KOPT-K1 (cell line): ENCODE results near the gene APOL3.
"Not testable (repeated sequence)": the region's sequence is repeated elsewhere in the genome, so short reads cannot be mapped to it uniquely, and the experiment has no call there.

ENCODE experiments used
- H3K27ac ChIP-seq: fragments of 200-600 bp; sonication (generic); 2 replicates; pipeline ENCODE4 v1.5.1; 2016; ENCODE audit warnings: antibody characterized with exemption, mild to moderate bottlenecking, low read depth, low read length; ENCODE audit not compliant: poor library complexity, severe bottlenecking
- H3K36me3 ChIP-seq: fragments of 200-600 bp; sonication (generic); 2 replicates; pipeline ENCODE4 v1.5.1; 2017; ENCODE audit warnings: antibody characterized with exemption, mild to moderate bottlenecking, low read length, moderate library complexity; ENCODE audit not compliant: insufficient read depth
- H3K9me3 ChIP-seq: fragments of 200-600 bp; sonication (generic); 2 replicates; pipeline ENCODE4 v1.5.1; 2017; ENCODE audit warnings: antibody characterized with exemption, low read length, mild to moderate bottlenecking; ENCODE audit not compliant: insufficient read depth, poor library complexity, severe bottlenecking

APOL3 gene

GRCh38 chr22:36197514-36198146, 37.1 kb upstream of the APOL3 start:
- Histone ChIP-seq H3K36me3 (no peaks in the 10 kb centered on the region), H3K27ac (peak overlapping the region; percentile 3), H3K9me3 (no peaks in the 10 kb centered on the region)

- Histone ChIP-seq H3K27ac (no peak overlapping the region), H3K36me3 (no peaks in the 10 kb centered on the region), H3K9me3 (no peaks in the 10 kb centered on the region)
Measured at GRCh38 chr22:36197065-36197440, 36.5 kb upstream of the APOL3 start.

GRCh38 chr22:36196254-36197064, 35.9 kb upstream of the APOL3 start:
- Histone ChIP-seq H3K27ac (no peak overlapping the region), H3K36me3 (no peaks in the 10 kb centered on the region), H3K9me3 (no peaks in the 10 kb centered on the region)

GRCh38 chr22:36194971-36195370, 34.4 kb upstream of the APOL3 start:
- H3K36me3 ChIP-seq, result no peaks in the 10 kb centered on the region
- H3K9me3 ChIP-seq, result no peaks in the 10 kb centered on the region
- no peak overlapping the region for H3K27ac ChIP-seq

- no peaks in the 10 kb centered on the region for H3K36me3 ChIP-seq
Measured at GRCh38 chr22:36194385-36194784, 33.8 kb upstream of the APOL3 start.

GRCh38 chr22:36193577-36193976, 33.0 kb upstream of the APOL3 start:
- no peaks in the 10 kb centered on the region for H3K9me3 ChIP-seq
- H3K36me3 ChIP-seq, result no peaks in the 10 kb centered on the region
- H3K27ac ChIP-seq, result no peak overlapping the region

More at GRCh38 chr22:36194385-36194784, 33.8 kb upstream of the APOL3 start:
- H3K9me3 ChIP-seq, result no peaks in the 10 kb centered on the region
- no peak overlapping the region for H3K27ac ChIP-seq

GRCh38 chr22:36193171-36193570, 32.6 kb upstream of the APOL3 start:
- H3K27ac ChIP-seq, result no peak overlapping the region
- no peaks in the 10 kb centered on the region for H3K9me3 ChIP-seq
- H3K36me3 ChIP-seq, result no peaks in the 10 kb centered on the region

- Histone ChIP-seq H3K27ac (no peak overlapping the region), H3K9me3 (no peaks in the 10 kb centered on the region), H3K36me3 (no peaks in the 10 kb centered on the region)
Measured at GRCh38 chr22:36192542-36192941, 32.0 kb upstream of the APOL3 start.

- Histone ChIP-seq H3K9me3 (no peaks in the 10 kb centered on the region), H3K27ac (no peak overlapping the region), H3K36me3 (no peaks in the 10 kb centered on the region)
Measured at GRCh38 chr22:36191106-36191836, 30.7 kb upstream of the APOL3 start.

GRCh38 chr22:36187862-36188261, 27.3 kb upstream of the APOL3 start:
- not testable (repeated sequence) for H3K9me3 ChIP-seq, H3K27ac ChIP-seq, H3K36me3 ChIP-seq

- no peaks in the 10 kb centered on the region for H3K36me3 ChIP-seq
- no peak overlapping the region for H3K27ac ChIP-seq
- H3K9me3 ChIP-seq, result no peaks in the 10 kb centered on the region
Measured at GRCh38 chr22:36185828-36186624, 25.5 kb upstream of the APOL3 start.

GRCh38 chr22:36184433-36185025, 24.0 kb upstream of the APOL3 start:
- Histone ChIP-seq H3K9me3 (no peaks in the 10 kb centered on the region), H3K27ac (no peak overlapping the region), H3K36me3 (no peaks in the 10 kb centered on the region)

- H3K27ac ChIP-seq, result no peak overlapping the region
- no peaks in the 10 kb centered on the region for H3K36me3 ChIP-seq
- H3K9me3 ChIP-seq, result no peaks in the 10 kb centered on the region
Measured at GRCh38 chr22:36183446-36183845, 22.9 kb upstream of the APOL3 start.

GRCh38 chr22:36182857-36183256, 22.3 kb upstream of the APOL3 start:
- Histone ChIP-seq H3K36me3 (no peaks in the 10 kb centered on the region), H3K27ac (no peak overlapping the region), H3K9me3 (no peaks in the 10 kb centered on the region)
